ENCODE results near the gene SPINK1.

DNA sequence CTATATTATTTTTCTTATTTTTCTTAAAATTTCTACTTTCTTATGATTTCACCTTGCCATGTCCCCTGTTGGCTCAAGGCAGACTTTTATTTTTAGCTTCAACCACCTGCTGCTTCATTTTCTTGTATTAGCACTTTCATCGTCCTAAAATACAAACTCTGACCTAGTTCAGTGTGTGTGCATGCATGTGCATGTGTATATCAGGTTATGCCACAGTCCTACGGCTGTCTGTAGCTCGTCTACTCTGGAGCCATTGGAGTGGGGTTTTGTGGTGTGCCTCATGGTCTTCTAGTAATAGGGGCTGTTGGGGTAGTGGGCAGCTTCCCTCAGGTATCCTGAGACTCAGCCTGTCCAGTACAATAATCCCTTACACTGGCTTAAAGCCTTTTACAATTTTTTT lies 13.4 kb upstream of the SPINK1 start:
- TF ChIP-seq, protein P1, sequence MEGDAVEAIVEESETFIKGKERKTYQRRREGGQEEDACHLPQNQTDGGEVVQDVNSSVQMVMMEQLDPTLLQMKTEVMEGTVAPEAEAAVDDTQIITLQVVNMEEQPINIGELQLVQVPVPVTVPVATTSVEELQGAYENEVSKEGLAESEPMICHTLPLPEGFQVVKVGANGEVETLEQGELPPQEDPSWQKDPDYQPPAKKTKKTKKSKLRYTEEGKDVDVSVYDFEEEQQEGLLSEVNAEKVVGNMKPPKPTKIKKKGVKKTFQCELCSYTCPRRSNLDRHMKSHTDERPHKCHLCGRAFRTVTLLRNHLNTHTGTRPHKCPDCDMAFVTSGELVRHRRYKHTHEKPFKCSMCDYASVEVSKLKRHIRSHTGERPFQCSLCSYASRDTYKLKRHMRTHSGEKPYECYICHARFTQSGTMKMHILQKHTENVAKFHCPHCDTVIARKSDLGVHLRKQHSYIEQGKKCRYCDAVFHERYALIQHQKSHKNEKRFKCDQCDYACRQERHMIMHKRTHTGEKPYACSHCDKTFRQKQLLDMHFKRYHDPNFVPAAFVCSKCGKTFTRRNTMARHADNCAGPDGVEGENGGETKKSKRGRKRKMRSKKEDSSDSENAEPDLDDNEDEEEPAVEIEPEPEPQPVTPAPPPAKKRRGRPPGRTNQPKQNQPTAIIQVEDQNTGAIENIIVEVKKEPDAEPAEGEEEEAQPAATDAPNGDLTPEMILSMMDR (conservative IDR thresholded peaks at IDR 0.05; ENCODE audit: low read depth in 2 of 2): no peak
- TF ChIP-seq EZH2 (IDR thresholded peaks at IDR 0.05; ENCODE audit: low read depth, unreplicated experiment) (no peak), POLR2AphosphoS5 (IDR thresholded peaks at IDR 0.05; ENCODE audit: low read depth) (no peak), EZH2phosphoT487 (IDR thresholded peaks at IDR 0.05; ENCODE audit: unreplicated experiment) (no peak), STAT1 (IDR thresholded peaks at IDR 0.05; ENCODE audit: unreplicated experiment) (no peak), CREB1 (CRISPR knock-in tag; IDR thresholded peaks at IDR 0.05; ENCODE audit: low read depth) (no peak), ZNF331 (CRISPR knock-in tag; IDR thresholded peaks at IDR 0.05; ENCODE audit: low read depth) (no peak), JUNB (IDR thresholded peaks at IDR 0.05; ENCODE audit: unreplicated experiment) (no peak)
- TF ChIP-seq, protein P2, sequence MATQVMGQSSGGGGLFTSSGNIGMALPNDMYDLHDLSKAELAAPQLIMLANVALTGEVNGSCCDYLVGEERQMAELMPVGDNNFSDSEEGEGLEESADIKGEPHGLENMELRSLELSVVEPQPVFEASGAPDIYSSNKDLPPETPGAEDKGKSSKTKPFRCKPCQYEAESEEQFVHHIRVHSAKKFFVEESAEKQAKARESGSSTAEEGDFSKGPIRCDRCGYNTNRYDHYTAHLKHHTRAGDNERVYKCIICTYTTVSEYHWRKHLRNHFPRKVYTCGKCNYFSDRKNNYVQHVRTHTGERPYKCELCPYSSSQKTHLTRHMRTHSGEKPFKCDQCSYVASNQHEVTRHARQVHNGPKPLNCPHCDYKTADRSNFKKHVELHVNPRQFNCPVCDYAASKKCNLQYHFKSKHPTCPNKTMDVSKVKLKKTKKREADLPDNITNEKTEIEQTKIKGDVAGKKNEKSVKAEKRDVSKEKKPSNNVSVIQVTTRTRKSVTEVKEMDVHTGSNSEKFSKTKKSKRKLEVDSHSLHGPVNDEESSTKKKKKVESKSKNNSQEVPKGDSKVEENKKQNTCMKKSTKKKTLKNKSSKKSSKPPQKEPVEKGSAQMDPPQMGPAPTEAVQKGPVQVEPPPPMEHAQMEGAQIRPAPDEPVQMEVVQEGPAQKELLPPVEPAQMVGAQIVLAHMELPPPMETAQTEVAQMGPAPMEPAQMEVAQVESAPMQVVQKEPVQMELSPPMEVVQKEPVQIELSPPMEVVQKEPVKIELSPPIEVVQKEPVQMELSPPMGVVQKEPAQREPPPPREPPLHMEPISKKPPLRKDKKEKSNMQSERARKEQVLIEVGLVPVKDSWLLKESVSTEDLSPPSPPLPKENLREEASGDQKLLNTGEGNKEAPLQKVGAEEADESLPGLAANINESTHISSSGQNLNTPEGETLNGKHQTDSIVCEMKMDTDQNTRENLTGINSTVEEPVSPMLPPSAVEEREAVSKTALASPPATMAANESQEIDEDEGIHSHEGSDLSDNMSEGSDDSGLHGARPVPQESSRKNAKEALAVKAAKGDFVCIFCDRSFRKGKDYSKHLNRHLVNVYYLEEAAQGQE (IDR thresholded peaks at IDR 0.05; ENCODE audit: unreplicated experiment): no peak
- TF ChIP-seq, protein P3, sequence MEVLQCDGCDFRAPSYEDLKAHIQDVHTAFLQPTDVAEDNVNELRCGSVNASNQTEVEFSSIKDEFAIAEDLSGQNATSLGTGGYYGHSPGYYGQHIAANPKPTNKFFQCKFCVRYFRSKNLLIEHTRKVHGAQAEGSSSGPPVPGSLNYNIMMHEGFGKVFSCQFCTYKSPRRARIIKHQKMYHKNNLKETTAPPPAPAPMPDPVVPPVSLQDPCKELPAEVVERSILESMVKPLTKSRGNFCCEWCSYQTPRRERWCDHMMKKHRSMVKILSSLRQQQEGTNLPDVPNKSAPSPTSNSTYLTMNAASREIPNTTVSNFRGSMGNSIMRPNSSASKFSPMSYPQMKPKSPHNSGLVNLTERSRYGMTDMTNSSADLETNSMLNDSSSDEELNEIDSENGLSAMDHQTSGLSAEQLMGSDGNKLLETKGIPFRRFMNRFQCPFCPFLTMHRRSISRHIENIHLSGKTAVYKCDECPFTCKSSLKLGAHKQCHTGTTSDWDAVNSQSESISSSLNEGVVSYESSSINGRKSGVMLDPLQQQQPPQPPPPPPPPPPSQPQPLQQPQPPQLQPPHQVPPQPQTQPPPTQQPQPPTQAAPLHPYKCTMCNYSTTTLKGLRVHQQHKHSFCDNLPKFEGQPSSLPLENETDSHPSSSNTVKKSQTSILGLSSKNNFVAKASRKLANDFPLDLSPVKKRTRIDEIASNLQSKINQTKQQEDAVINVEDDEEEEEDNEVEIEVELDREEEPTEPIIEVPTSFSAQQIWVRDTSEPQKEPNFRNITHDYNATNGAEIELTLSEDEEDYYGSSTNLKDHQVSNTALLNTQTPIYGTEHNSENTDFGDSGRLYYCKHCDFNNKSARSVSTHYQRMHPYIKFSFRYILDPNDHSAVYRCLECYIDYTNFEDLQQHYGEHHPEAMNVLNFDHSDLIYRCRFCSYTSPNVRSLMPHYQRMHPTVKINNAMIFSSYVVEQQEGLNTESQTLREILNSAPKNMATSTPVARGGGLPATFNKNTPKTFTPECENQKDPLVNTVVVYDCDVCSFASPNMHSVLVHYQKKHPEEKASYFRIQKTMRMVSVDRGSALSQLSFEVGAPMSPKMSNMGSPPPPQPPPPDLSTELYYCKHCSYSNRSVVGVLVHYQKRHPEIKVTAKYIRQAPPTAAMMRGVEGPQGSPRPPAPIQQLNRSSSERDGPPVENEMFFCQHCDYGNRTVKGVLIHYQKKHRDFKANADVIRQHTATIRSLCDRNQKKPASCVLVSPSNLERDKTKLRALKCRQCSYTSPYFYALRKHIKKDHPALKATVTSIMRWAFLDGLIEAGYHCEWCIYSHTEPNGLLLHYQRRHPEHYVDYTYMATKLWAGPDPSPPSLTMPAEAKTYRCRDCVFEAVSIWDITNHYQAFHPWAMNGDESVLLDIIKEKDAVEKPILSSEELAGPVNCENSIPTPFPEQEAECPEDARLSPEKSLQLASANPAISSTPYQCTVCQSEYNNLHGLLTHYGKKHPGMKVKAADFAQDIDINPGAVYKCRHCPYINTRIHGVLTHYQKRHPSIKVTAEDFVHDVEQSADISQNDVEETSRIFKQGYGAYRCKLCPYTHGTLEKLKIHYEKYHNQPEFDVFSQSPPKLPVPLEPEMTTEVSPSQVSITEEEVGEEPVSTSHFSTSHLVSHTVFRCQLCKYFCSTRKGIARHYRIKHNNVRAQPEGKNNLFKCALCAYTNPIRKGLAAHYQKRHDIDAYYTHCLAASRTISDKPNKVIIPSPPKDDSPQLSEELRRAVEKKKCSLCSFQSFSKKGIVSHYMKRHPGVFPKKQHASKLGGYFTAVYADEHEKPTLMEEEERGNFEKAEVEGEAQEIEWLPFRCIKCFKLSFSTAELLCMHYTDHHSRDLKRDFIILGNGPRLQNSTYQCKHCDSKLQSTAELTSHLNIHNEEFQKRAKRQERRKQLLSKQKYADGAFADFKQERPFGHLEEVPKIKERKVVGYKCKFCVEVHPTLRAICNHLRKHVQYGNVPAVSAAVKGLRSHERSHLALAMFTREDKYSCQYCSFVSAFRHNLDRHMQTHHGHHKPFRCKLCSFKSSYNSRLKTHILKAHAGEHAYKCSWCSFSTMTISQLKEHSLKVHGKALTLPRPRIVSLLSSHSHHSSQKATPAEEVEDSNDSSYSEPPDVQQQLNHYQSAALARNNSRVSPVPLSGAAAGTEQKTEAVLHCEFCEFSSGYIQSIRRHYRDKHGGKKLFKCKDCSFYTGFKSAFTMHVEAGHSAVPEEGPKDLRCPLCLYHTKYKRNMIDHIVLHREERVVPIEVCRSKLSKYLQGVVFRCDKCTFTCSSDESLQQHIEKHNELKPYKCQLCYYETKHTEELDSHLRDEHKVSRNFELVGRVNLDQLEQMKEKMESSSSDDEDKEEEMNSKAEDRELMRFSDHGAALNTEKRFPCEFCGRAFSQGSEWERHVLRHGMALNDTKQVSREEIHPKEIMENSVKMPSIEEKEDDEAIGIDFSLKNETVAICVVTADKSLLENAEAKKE (CRISPR knock-in tag; IDR thresholded peaks at IDR 0.05): no peak

Measured in GM23338 (cell line).